H1 (cell line): ENCODE results near the gene HOXB3. TPM values are rescaled to one million over a fixed set of nuclear protein-coding genes. Genes with fewer than 3 reads are reported as not detected.

Experiments used
- POLR2A ChIP-seq, 2 experiments: IDR thresholded peaks; 1 replicate in 1 of 2; 2 replicates in 1 of 2; pipeline ENCODE4 v1.6.1; 2011; ENCODE audit warnings: low read depth in 2 of 2, low read length in 2 of 2, mild to moderate bottlenecking in 2 of 2; ENCODE audit errors: control extremely low read depth in 1 of 2
- SUZ12 ChIP-seq: fragments of 200-600 bp; sonication (generic); IDR thresholded peaks from 2 replicates; pipeline ENCODE4 v1.6.1; 2012; ENCODE audit warnings: mild to moderate bottlenecking, inconsistent platforms, low read length, moderate library complexity, mixed read lengths
- polyA plus RNA-seq, 7 experiments: library from polyadenylated mRNA; depleted of rRNA in 3 of 7; stranded (reverse) in 5 of 7; unstranded in 2 of 7; fragments of >200 nt in 5 of 7; fragments of 200-250 nt in 2 of 7; gene quantifications; 1 replicate in 5 of 7; 2 replicates in 1 of 7; 4 replicates in 1 of 7; pipeline versions ENCODE4 v1.2.1 to v1.2.3, GENCODE V29; 2011 to 2013; ENCODE audit warnings: missing spikeins in 2 of 7, mixed read lengths in 2 of 7
- total RNA-seq: library from RNA; stranded (reverse); fragmentation: NEBNext Ultra II Directional; extraction: Animal tissue kit (Norgen Biotek cat#: 25700); gene quantifications from 2 replicates; pipeline ENCODE4 v1.2.1, GENCODE V29; 2021

The HOXB3 gene
- total and polyA plus RNA-seq, 2 of the 8 experiments (the other 6 are each of a cell fraction or from before 2014, with no cell fraction given): not detected

- TF ChIP-seq POLR2A (IDR thresholded peaks at IDR 0.05; ENCODE audit: control extremely low read depth in 1 of 2, low read depth in 2 of 2, low read length in 2 of 2): no peak
- TF ChIP-seq SUZ12: no peak
These were observed 76.9 kb downstream of the HOXB3 start (continued) for GRCh38 chr17:48513097-48513496.
